Activated CD4-positive, alpha-beta T cell treated with anti-CD3 and anti-CD28 coated beads, Interleukin-10, Interleukin-2, amounts not matched to agents 100 ng/mL and 50 ng/mL, durations not matched to agents 16 hours and 8 hours (primary cell): Measurements from ENCODE around the gene SPDEF.

Source experiments
- DNase-seq: peaks from one replicate; pipeline ENCODE4 v3.0.0-alpha.2; 2020

SPDEF gene

DNA sequence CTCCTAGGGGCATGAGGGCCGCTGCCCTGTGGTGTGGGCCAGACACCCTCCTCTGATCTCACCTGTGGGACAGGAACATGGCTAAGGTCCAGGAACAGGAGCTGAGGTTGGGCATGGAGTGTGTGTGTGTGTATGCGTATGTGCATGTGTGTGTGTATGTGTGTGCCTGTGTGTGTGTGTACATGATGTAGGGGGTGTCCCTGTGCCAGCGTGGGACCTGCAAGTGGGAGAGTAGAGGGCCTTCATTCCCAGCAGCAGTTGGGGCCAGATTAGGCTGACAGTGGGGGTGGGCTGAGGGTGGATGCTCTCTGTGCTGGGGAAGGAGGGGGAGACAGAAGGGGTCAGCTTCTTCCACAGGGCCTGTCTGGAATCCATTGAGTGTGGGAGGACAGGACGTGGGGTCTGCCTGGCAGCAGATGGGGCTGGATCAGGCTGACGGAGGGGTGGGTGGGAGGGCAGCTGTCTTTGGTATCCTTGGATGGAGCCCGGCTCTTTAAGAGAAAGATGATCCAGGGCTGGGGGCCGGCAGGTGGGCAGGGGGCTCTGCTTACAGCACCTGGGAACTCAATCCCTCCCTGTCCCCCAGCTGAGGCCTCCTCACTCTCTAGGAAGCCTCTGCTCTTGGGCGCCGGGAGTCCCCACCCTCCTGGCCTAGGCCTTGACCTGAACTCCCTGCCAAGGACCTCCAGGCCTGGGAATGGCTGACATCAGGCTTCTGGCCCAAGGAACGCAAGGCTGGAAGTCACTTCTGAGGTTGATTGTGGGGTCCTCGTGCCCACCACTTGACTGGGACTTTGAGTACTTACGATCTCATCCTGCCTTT, 44.0 kb downstream of the SPDEF start:
- no peak for DNase-seq

DNA sequence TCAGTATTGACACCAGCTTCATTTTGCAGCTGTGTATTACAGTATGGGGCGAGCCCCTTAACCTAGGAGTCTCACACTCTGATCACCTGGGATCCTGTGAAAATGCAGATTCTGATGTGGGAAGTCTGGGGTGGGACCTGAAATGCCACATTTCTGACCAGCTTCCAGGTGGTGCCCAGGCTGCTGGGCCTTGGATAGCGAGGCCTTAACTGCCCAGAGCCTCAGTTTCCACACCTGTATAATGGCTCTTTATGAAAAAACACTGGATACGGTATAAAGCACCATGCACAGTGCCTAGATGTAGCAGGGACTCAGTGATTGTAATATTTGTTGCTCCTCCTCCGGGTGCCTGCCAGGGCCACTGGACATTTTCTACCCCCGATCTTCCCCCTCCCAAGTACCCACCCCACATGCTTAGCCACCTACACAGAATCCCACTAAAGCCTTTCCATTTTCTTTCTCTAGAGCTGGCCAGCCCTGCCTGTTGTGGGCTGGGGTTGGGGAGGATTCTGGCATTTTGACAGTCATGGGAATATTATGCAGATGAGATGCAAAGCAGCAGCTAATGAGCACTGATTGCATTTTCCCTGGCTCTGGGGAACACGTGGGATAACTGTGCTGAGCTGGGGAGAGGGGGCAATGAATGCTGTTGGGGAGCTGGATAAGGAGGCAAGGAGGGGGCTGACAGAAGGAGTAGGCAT, 44.8 kb downstream of the SPDEF start:
- DNase-seq = no peak

DNA sequence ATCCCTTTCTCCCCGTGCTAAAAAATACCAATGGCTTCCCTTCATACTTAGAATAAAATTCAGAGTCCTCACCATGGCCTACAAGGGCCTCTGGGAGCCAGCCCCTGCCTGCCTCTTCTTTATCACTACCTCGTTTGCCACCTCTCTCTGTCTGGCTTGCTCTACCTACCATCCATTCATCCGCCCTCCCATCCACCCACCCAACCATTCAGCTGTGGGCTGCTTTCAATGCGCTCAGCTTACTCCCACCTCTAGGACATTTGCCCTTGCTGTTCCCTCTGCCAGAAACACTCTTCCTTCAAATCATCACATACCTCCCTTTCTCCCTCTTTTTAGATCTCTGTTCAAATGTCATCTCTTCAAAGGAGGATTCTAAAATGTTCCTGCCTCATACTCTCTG, 45.8 kb downstream of the SPDEF start:
- DNase-seq = no peak

DNA sequence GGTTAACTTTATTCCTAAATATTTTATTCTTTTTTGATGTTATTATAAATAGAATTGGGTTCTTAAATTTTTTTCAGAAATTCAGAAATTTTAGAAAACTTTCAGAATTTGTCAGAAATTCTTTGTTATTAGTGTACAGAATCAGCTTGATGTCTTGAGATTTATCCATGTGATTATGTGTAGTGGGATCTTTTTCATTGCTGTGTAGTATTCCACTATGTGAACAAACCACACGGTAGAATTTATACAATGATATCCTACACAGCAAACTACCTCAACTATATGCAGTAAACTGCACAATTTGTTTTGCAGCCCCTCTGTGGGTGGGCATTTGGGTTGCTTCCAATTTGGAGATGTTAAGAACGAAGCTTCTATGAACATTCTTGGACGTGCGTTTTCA, 46.3 kb downstream of the SPDEF start:
- DNase-seq = no peak

DNA sequence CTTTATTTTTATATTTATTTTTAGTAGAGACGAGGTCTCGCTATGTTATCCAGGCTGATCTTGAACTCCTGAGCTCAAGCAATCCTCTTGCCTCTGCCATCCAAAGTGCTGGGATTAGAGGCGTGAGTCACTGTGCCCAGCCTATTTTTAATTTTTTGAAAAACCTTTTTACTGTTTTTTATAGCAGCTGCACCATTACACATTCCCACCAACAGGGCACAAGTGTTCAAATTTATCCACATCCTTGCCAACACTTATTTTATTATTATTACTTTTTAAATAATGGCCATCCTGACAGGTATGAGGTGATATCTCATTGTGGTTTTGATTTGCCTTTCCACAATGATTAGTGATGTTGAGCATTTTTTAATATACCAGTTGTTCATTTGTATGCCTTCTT, 47.7 kb downstream of the SPDEF start:
- no peak for DNase-seq

DNA sequence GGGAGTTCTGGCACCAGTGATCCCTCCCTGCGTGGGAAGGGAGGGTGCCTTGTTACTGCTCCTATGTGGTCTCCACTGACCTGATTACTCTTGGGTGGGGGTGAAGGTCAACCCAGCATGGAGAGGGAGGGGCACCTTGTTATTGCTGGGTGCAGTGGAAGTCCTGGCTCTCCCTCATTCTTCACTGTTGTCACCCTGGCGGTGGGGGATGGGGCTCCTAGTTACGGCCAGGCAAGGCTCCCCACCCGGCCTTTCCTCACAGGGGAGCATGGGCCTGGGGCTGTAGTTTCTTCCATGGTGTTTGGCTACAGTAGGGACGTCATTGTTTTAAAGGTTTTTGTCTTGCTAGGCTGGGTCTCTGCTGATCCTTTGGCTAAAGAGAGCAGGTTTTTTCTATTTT, 49.4 kb downstream of the SPDEF start:
- DNase-seq = no peak

DNA sequence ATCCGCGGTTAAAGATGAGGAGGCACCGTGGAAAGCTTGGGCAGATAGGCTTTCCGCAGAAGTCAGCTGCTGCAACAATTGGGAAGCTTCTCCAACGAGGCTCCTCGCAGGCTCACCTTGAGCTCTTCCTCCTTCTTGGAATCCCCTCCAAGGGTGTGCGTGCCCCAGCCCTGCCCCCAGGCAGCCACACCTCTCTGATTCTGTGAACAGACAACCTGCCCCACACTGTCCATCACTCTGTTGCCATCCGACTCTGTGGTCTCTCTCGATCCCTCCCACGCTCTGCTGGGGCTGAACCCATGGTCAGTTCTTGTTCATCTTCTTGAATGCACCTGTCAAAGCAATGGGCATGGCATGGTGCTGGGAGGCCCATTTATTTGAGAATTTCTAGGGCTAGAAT, 58.7 kb downstream of the SPDEF start:
- DNase-seq = no peak

DNA sequence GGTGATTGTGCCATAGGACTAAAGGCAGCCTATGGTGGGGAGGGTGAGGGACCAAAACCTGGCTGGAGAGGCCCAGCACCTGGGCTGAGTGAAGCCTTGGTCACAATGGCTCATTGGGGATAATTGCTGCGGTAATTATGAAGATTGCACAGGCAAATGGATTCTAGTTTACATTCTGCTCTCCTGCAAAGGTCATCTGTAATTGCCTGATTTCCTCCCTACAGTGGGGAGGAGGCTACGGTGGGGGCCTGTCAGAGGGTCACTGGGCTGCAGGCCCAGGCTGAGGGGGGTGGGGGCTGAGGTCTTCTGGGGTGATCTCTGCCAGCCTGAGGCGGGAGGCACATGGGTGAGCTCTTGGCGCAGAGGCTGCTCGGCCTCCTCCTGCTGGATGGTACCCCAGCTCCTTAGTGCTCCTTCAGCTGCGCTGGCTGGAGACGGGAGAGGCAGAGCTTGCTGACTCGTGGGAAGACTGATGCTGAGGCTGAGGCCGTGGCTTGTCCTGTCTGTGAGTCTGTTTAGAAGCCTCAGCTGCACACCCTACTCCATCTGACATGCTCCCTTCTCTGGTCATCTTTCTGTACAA, 59.9 kb downstream of the SPDEF start:
- no peak for DNase-seq

DNA sequence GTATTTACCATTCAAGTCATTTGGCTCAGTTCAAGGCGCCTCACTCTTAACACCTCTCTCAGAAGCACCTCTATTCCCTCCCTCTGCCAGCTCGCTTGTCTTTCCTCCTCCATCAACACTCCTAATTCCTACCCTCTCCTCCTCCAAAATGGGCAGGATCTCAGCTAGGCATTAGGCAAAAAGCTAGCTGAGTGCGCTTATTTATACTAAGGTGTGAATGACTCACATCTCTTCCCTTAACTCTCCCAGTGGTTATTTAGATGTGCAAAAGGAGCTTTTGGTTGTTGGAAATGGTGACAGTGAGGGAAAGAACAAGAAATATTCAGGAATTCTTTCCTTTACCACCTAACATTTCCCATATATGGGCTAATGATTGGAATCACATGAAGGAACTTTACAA, 61.2 kb downstream of the SPDEF start:
- no peak for DNase-seq

DNA sequence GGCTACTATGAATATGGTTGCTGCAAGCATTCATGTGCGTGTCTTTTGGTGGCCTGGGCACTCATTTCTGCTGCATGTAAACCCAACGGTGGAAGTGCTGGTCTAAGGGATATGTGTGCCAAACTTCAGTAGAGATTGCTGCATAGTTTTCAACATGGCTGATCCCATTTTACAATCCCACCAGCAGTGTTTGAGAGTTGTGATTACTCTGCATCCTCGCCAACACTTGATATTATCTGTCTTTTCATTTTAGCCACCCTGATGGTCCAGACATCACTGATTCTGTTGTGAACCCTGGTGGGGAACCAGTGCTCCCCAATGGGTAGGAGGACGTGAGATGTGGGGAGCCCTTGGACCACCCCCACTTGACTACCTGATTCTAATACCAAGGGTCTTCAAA, 62.8 kb downstream of the SPDEF start:
- no peak for DNase-seq

DNA sequence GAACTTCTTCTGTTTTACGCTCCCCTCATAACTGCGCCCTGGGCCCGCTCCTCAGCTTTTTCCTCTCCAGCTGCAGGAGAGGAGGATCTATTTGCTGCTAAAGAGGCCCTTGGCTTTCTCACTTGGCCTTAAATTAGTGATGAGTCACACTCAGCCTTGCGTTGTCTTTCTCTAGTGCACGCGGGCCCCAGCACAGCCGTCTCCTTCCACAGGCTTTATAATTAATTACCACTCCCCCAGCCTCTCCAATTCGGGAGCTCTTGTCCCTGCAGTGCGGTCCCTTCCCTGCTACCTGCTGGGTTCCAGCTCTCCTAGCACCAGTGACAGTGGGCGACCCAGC, 65.1 kb downstream of the SPDEF start:
- no peak for DNase-seq

DNA sequence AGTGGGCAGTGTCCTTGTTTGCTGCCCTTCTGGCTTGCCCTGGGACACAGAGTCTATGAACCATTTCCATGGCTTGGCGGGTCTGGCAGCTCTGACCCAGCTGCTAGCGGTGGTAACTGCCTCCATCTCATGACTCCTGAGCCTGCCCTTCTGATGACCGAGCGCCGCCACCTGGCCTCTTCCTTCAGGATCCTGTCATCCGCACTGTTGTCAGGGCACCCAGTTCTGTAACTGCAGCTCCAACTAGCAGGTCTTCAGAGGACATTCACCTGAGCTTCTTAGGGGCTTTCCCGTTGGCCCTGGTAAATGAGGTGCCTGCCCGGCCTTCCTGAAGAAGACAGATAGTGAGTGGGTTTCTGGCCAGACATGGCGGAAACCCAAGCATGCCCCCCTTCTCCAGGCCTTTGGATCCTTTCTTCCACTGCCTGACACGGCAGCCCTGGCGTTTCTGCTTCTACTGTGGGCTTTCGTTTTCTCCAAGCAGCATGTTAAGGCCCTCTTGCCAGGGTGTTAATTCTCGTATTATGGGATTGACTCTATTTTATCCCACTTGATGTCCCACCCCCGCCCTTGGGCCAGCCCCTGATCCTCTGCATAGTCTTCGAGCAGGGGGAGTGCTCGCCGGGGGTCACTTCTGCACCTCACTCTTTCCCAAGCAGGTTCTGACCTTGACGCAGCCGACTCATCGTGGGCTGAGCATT, 65.6 kb downstream of the SPDEF start:
- DNase-seq = no peak

DNA sequence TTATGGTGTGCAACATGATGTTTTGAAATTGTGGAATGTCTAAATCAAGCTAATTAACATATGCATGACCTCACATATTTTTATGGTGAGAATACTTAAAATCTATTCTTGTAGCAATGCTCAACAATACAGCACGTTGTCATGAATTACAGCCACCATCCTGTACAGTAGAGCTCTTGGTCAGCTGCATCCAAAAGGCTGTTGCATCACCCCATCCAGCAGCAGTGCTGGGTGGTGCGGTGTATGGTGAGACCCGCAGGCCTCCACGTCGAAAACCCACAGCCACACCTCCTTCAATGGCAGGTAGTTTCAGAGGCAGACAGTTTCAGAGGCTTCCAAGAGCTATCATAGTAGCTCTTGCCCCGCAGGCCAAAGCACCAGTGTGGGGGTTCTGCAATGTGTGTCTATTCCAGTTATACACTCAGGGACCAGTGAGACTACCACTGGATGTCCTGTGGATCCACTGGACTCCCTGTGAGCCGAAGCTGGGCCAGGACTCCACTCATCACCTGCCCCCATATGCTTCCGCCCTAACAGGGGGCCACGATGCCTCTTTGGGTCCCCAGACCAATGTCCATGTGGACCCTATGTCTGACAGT, 66.8 kb downstream of the SPDEF start:
- DNase-seq = peak; percentile 9
